Osteocyte (in vitro differentiated cells): Measurements from ENCODE around the gene SYNJ2. TPM values are rescaled to one million over a fixed set of nuclear protein-coding genes. Genes with fewer than 3 reads are reported as not detected.

Experiments used
- DNase-seq: peaks from one replicate; pipeline ENCODE4 v3.0.0; 2021; ENCODE audit warnings: mixed read lengths; ENCODE audit not compliant: unreplicated experiment; ENCODE audit errors: extremely low spot score
- H3K27ac Mint-ChIP-seq: one replicate; pipeline ENCODE4 v1.8.0; 2021; ENCODE audit warnings: mild to moderate bottlenecking, mixed read lengths; ENCODE audit not compliant: unreplicated experiment
- H3K27me3 Mint-ChIP-seq: one replicate; pipeline ENCODE4 v1.8.0; 2021; ENCODE audit warnings: mixed read lengths; ENCODE audit not compliant: unreplicated experiment
- H3K36me3 Mint-ChIP-seq: one replicate; pipeline ENCODE4 v1.8.0; 2021; ENCODE audit warnings: mixed read lengths; ENCODE audit not compliant: unreplicated experiment
- H3K4me1 Mint-ChIP-seq: one replicate; pipeline ENCODE4 v1.8.0; 2021; ENCODE audit warnings: mixed read lengths; ENCODE audit not compliant: unreplicated experiment
- H3K4me3 Mint-ChIP-seq: one replicate; pipeline ENCODE4 v1.8.0; 2021; ENCODE audit warnings: mild to moderate bottlenecking, moderate library complexity, mixed read lengths; ENCODE audit not compliant: unreplicated experiment
- H3K9me3 Mint-ChIP-seq: one replicate; pipeline ENCODE4 v1.8.0; 2021; ENCODE audit warnings: mixed read lengths; ENCODE audit not compliant: unreplicated experiment
- CTCF ChIP-seq: fragments of 200-600 bp; sonication (generic); IDR thresholded peaks from 2 replicates; pipeline ENCODE4 v1.5.0; 2021; ENCODE audit warnings: antibody characterized with exemption, mild to moderate bottlenecking, moderate library complexity
- total RNA-seq: library from RNA; stranded (reverse); gene quantifications from 2 replicates; pipeline ENCODE4 v1.2.1, GENCODE V29; 2021

SYNJ2 gene
- total RNA-seq, 1 donor from 2014 or later: 94.5 TPM

- no peak for DNase-seq
- Mint-ChIP-seq H3K4me1 (peaks cover 25% of the 10 kb centered on the region), H3K9me3 (no peaks in the 10 kb centered on the region), H3K27me3 (no peaks in the 10 kb centered on the region), H3K36me3 (no peaks in the 10 kb centered on the region), H3K27ac (peak overlapping the region; percentile 5), H3K4me3 (no peak overlapping the region)
- no peak for TF ChIP-seq CTCF
These were observed 3.5 kb upstream of the SYNJ2 start for GRCh38 chr6:157978021-157978783.

- H3K27ac Mint-ChIP-seq: peak overlapping the region; percentile 59
- H3K9me3 Mint-ChIP-seq: no peaks in the 10 kb centered on the region
- H3K4me3 Mint-ChIP-seq: peak overlapping the region; percentile 68
- no peaks in the 10 kb centered on the region for H3K36me3 Mint-ChIP-seq
- no peaks in the 10 kb centered on the region for H3K27me3 Mint-ChIP-seq
- no peak for TF ChIP-seq CTCF
- peaks cover 33% of the 10 kb centered on the region for H3K4me1 Mint-ChIP-seq
- no peak for DNase-seq
These were observed 1.2 kb upstream of the SYNJ2 start for GRCh38 chr6:157980288-157981131.

- Mint-ChIP-seq H3K4me3 (peak overlapping the region; percentile 68), H3K9me3 (no peaks in the 10 kb centered on the region), H3K36me3 (no peaks in the 10 kb centered on the region), H3K27me3 (no peaks in the 10 kb centered on the region), H3K27ac (peak overlapping the region; percentile 59), H3K4me1 (peaks cover 38% of the 10 kb centered on the region)
- no peak for TF ChIP-seq CTCF
- no peak for DNase-seq
These were observed 600 bp upstream of the SYNJ2 start for GRCh38 chr6:157981132-157981394.

GRCh38 chr6:157982102-157982562 is 469 bp downstream of the SYNJ2 start:
- Mint-ChIP-seq H3K9me3 (no peaks in the 10 kb centered on the region), H3K27me3 (no peaks in the 10 kb centered on the region), H3K36me3 (no peaks in the 10 kb centered on the region), H3K27ac (peak overlapping the region; percentile 84), H3K4me1 (peaks cover 47% of the 10 kb centered on the region), H3K4me3 (peak overlapping the region; percentile 78)
- TF ChIP-seq CTCF: no peak
- no peak for DNase-seq
